ENCODE data around the gene REEP1.

REEP1 gene

DNA sequence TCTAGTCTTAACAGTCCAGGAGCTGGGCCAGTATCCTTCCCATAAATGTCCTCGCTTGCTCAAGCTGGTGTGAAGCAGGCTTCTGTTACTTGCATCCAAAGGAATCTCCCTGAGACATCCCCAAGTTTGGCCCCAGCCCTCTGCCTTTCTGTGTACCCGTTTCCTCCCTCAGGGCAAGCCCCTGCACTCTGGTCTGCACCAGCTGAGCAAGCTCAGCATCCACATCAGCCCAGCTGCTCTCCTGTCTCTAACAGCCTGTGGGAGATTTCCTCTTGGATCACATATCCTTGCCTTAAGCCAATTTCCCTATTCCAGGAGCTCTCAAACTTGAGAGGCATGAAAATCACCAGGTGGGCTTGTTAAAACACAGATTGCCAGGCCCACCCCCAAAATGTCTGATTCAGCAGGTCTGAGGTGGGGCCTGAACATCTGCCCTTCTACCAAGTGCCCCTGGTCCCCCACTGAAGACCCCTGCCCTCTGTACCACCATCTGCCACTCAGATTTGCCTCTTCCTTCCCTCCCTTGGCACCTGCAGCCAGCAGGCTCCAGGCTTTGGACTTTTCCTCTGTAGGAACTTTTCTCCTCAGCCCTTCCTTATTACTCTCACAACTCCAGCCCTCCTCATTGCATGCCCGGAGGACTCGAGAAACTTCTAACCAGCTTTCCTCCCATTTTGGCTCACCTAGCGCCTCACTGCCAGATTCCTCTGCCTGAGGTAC, 32.1 kb downstream of the REEP1 start:
- in situ Hi-C loops (cut with HindIII; ENCODE audit: low sequenced_read_pairs) = no loop called here
- TF ChIP-seq, protein P1, sequence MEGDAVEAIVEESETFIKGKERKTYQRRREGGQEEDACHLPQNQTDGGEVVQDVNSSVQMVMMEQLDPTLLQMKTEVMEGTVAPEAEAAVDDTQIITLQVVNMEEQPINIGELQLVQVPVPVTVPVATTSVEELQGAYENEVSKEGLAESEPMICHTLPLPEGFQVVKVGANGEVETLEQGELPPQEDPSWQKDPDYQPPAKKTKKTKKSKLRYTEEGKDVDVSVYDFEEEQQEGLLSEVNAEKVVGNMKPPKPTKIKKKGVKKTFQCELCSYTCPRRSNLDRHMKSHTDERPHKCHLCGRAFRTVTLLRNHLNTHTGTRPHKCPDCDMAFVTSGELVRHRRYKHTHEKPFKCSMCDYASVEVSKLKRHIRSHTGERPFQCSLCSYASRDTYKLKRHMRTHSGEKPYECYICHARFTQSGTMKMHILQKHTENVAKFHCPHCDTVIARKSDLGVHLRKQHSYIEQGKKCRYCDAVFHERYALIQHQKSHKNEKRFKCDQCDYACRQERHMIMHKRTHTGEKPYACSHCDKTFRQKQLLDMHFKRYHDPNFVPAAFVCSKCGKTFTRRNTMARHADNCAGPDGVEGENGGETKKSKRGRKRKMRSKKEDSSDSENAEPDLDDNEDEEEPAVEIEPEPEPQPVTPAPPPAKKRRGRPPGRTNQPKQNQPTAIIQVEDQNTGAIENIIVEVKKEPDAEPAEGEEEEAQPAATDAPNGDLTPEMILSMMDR (IDR thresholded peaks at IDR 0.05; ENCODE audit: low read depth, low read length, missing control alignments) = no peak
- DNase-seq (ENCODE audit: low read depth) = no peak
- H3K4me3 ChIP-seq (ENCODE audit: low read depth, low read length) = no peak overlapping the region

DNA sequence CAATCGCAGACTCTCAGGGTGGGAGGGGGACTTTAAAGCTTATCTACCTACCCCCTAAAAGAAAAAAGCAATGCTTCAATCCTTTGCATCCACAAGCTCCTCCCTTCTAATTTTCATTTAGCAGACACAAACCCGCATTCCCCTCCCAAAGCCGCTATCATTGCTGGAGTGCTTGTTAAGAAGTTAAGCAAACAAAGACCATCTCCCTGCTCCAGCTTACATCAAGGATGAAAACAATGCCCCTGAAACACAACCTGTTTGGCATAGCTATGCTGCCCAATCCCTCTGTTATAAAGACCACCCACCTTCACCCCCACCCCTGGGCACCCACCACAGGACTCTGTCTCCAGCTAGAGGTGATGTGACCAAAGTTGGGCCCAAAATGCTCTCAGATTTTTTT, 33.0 kb downstream of the REEP1 start:
- DNase-seq (ENCODE audit: low read depth) = no peak
- in situ Hi-C loops (cut with HindIII; ENCODE audit: low sequenced_read_pairs) = loop anchor here (5.0 kb wide), 1 partner anchor 78 kb away; no protein-coding TSS in a partner anchor
- H3K4me3 ChIP-seq (ENCODE audit: low read depth, low read length) = no peak overlapping the region
- TF ChIP-seq, protein P1 (IDR thresholded peaks at IDR 0.05; ENCODE audit: low read depth, low read length, missing control alignments) = no peak

DNA sequence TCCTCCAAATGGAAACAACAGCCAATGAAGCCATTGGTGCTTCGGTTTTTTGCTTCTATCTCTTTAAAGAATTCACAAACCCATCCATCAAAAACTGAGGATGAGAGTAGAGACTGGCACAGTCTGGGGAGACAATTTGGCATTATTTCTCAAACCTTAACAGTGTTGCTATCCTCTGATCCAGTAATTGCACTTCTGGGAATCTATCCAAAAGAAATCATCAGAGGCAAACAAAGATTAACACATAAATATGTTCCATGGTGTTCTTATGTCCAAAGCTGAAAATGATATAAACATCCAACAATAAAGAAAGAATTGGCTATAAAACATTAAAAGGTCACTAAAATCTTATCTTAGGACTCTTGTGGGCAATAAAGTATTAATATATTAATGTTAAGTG, 35.1 kb downstream of the REEP1 start:
- no peak overlapping the region for H3K4me3 ChIP-seq (ENCODE audit: low read depth, low read length)
- TF ChIP-seq, protein P1 (IDR thresholded peaks at IDR 0.05; ENCODE audit: low read depth, low read length, missing control alignments) = no peak
- no peak for DNase-seq (ENCODE audit: low read depth)
- in situ Hi-C loops (cut with HindIII; ENCODE audit: low sequenced_read_pairs) = loop anchor here (5.0 kb wide), 1 partner anchor 80 kb away; no protein-coding TSS in a partner anchor

DNA sequence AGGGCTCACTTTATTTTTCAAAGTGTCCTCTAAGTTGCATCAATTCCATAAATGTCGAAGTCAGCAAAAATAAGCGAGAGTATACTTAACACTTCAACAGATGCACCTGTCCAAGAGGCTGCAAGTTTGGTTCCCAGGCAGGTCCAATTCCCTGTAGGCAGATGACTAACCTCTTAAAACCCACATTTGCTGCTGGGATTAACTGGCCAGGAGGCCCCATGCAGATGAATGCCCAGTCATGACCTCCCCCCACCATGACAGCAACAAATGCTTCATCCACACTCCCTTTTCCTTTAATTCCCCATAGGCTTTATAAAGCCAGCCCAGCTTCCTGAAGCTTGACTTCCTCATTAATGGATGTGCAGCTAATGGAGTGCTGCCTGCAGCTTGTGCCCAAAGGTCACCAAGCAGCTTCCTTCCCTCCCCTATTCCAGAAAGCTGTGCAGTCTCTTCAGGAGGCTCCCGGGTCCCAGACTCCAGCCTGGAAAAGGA, 35.7 kb downstream of the REEP1 start:
- no peak for DNase-seq (ENCODE audit: low read depth)
- H3K4me3 ChIP-seq (ENCODE audit: low read depth, low read length) = no peak overlapping the region
- TF ChIP-seq, protein P1 (IDR thresholded peaks at IDR 0.05; ENCODE audit: low read depth, low read length, missing control alignments) = no peak
- in situ Hi-C loops (cut with HindIII; ENCODE audit: low sequenced_read_pairs) = loop anchor here (5.0 kb wide), 1 partner anchor 81 kb away; no protein-coding TSS in a partner anchor

DNA sequence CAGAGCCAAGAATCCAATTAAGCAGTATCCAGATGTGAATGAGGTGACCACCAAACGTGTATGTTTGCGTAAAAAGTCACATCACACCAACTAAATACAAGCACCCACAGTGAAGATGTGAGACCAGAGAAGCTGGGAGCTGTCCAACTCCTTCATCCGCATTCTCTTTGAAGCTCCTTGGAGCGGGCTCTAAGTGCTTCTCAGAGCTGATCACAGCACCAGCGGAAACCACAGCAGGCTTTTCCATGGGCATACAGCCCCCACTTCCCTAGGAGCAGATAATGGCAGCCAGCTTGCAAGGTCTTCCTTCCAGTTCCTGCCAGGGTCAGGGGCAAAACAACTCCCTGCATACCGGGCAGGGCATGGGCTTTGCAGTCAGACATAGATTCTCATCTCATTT, 36.4 kb downstream of the REEP1 start:
- TF ChIP-seq, protein P1 (IDR thresholded peaks at IDR 0.05; ENCODE audit: low read depth, low read length, missing control alignments) = no peak
- DNase-seq (ENCODE audit: low read depth) = no peak
- no peak overlapping the region for H3K4me3 ChIP-seq (ENCODE audit: low read depth, low read length)
- in situ Hi-C loops (cut with HindIII; ENCODE audit: low sequenced_read_pairs) = loop anchor here (5.0 kb wide), 1 partner anchor 81 kb away; no protein-coding TSS in a partner anchor

DNA sequence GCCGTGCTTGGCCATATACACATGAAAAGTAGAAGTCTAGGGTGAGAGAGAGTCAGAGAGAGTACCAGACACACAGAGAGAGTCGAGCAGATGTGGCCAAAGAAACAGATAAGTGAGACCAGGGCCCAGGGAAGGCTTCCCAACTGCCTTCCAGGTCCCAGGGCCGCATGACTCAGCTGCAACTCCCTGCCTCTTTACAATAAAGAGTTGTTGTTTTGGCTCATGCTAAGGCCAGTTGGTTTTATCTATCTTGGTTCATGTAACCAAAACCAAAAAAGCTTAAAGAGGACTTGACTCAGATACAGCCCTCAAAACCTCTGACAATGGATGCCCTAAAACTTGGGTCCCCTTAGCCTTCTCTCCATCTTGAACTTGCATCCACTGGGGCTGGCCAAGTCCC, 36.9 kb downstream of the REEP1 start:
- H3K4me3 ChIP-seq (ENCODE audit: low read depth, low read length) = no peak overlapping the region
- in situ Hi-C loops (cut with HindIII; ENCODE audit: low sequenced_read_pairs) = loop anchor here (5.0 kb wide), 1 partner anchor 82 kb away; no protein-coding TSS in a partner anchor
- no peak for DNase-seq (ENCODE audit: low read depth)
- TF ChIP-seq, protein P1 (IDR thresholded peaks at IDR 0.05; ENCODE audit: low read depth, low read length, missing control alignments) = no peak
